ENCODE results near the gene XYLT1.

Gene XYLT1

DNA sequence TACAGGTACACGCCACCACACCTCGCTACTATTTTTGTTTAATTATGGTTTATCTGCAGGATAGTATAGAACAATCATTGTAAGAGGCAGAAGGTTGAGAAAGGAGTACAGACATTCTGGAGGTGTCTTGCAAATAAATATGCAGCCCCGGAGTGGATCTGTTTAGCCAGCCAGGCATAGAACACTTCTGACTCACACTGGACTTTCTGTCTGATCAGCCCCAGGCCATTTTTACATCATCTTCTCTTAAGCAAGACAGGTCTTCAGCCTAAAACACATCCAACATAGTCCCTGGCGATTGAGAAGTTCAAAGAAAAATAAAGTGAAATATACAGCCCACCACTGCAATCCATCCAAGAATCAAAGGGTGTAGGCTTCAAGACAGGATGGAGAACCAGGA is 81.4 kb downstream of the XYLT1 start:
- TF ChIP-seq ZBTB7A (IDR thresholded peaks at IDR 0.05; ENCODE audit: low read depth) = no peak
- no peak for TF ChIP-seq TEAD4 (IDR thresholded peaks at IDR 0.05)
- no peak for TF ChIP-seq FOXM1 (IDR thresholded peaks at IDR 0.05; ENCODE audit: borderline replicate concordance, low read depth)
- no peak for TF ChIP-seq TCF12 (IDR thresholded peaks at IDR 0.05; ENCODE audit: low read depth)
- TF ChIP-seq CEBPB (IDR thresholded peaks at IDR 0.05) = no peak
- no peak for TF ChIP-seq EGR1 (IDR thresholded peaks at IDR 0.05)
- TF ChIP-seq YY1 (IDR thresholded peaks at IDR 0.05; ENCODE audit: low read depth) = no peak
- no peak for TF ChIP-seq REST (IDR thresholded peaks at IDR 0.05; ENCODE audit: low read depth)
- TF ChIP-seq TAF1 (IDR thresholded peaks at IDR 0.05; ENCODE audit: low read depth) = no peak
- TF ChIP-seq, protein P1, sequence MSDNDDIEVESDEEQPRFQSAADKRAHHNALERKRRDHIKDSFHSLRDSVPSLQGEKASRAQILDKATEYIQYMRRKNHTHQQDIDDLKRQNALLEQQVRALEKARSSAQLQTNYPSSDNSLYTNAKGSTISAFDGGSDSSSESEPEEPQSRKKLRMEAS (IDR thresholded peaks at IDR 0.05) = no peak
- TF ChIP-seq RAD21 (IDR thresholded peaks at IDR 0.05; ENCODE audit: low read depth) = no peak

DNA sequence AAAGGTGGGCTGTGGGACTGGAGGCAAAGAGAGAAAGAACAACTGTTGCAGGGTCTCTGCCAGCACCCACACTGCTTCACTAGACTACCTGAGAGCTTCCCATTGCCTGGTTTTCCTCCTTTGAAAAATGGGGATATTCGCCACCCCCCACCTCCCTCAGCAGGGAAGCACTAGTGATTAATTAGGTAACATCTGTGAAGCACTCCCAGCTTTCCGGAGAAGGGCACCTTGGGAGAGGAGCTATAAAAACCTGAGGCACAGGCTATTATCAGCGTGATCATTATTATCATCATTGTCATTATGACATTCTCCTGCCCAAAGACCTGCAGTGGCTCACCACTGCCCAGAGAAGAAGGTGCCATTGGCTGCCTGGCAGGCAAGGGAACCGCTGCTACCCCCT is 83.5 kb downstream of the XYLT1 start:
- TF ChIP-seq CEBPB (IDR thresholded peaks at IDR 0.05) (no peak), TAF1 (IDR thresholded peaks at IDR 0.05; ENCODE audit: low read depth) (no peak), TEAD4 (IDR thresholded peaks at IDR 0.05) (no peak), CREB1 (IDR thresholded peaks at IDR 0.05; ENCODE audit: low read depth) (no peak), FOXM1 (IDR thresholded peaks at IDR 0.05; ENCODE audit: borderline replicate concordance, low read depth) (no peak), REST (IDR thresholded peaks at IDR 0.05; ENCODE audit: low read depth) (no peak), RAD21 (IDR thresholded peaks at IDR 0.05; ENCODE audit: low read depth) (no peak), EGR1 (IDR thresholded peaks at IDR 0.05) (no peak), YY1 (IDR thresholded peaks at IDR 0.05; ENCODE audit: low read depth) (no peak), USF1 (IDR thresholded peaks at IDR 0.05) (no peak), ZBTB7A (IDR thresholded peaks at IDR 0.05; ENCODE audit: low read depth) (no peak), EP300 (IDR thresholded peaks at IDR 0.05; ENCODE audit: borderline replicate concordance) (no peak), NFIC (IDR thresholded peaks at IDR 0.05) (no peak), TCF12 (IDR thresholded peaks at IDR 0.05; ENCODE audit: low read depth) (no peak)
- TF ChIP-seq, protein P1 (IDR thresholded peaks at IDR 0.05) = no peak

DNA sequence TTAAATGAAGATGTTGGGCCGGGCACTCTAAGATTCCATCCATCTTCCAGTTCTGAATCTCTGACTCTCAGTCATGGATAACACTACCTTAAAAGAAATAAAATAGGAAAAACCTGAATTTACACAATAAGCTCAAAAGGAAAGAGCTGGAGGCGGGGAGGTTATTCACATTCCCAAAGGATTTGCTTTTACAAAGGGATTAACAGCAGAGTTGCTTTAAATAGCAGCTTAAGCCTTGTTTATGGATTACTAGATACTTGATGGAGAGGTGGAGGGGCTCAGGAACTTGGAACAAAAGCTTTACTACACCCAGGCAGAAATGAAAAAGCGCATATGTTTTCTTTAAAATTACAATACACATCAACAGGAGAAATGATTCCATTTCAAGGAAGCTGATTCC is 84.5 kb downstream of the XYLT1 start:
- TF ChIP-seq FOXM1 (IDR thresholded peaks at IDR 0.05; ENCODE audit: borderline replicate concordance, low read depth) (no peak), CEBPB (IDR thresholded peaks at IDR 0.05) (no peak), USF1 (IDR thresholded peaks at IDR 0.05) (no peak)
- TF ChIP-seq, protein P1 (IDR thresholded peaks at IDR 0.05) = no peak

GRCh38 chr16:17384471-17384870 is 86.3 kb downstream of the XYLT1 start:
- TF ChIP-seq NFIC (IDR thresholded peaks at IDR 0.05) = no peak
- no peak for TF ChIP-seq EGR1 (IDR thresholded peaks at IDR 0.05)
- no peak for TF ChIP-seq TAF1 (IDR thresholded peaks at IDR 0.05; ENCODE audit: low read depth)
- TF ChIP-seq, protein P1 (IDR thresholded peaks at IDR 0.05) = no peak
- no peak for TF ChIP-seq REST (IDR thresholded peaks at IDR 0.05; ENCODE audit: low read depth)
- no peak for TF ChIP-seq CREB1 (IDR thresholded peaks at IDR 0.05; ENCODE audit: low read depth)
- TF ChIP-seq YY1 (IDR thresholded peaks at IDR 0.05; ENCODE audit: low read depth) = no peak
- TF ChIP-seq CEBPB (IDR thresholded peaks at IDR 0.05) = no peak
- TF ChIP-seq TEAD4 (IDR thresholded peaks at IDR 0.05) = no peak
- TF ChIP-seq RAD21 (IDR thresholded peaks at IDR 0.05; ENCODE audit: low read depth) = no peak
- no peak for TF ChIP-seq TCF12 (IDR thresholded peaks at IDR 0.05; ENCODE audit: low read depth)

All from Ishikawa (cell line).